AG10803 (cell line): ENCODE results near the gene AK5.
"Not testable (repeated sequence)": the region's sequence is repeated elsewhere in the genome, so short reads cannot be mapped to it uniquely, and the experiment has no call there.

Experiments used
- DNase-seq: peaks from one replicate; pipeline ENCODE4 v3.0.0; 2010; ENCODE audit warnings: low read depth
- H3K4me3 ChIP-seq: 2 replicates; pipeline ENCODE4 v1.5.1; 2011; ENCODE audit warnings: mild to moderate bottlenecking, low read length, control low read depth
- TF ChIP-seq, protein P1 (sequence below): conservative IDR thresholded peaks from 2 replicates; pipeline ENCODE4 v1.5.1; 2011; ENCODE audit warnings: mild to moderate bottlenecking, low read length, control low read depth, inconsistent platforms

The AK5 gene

DNA sequence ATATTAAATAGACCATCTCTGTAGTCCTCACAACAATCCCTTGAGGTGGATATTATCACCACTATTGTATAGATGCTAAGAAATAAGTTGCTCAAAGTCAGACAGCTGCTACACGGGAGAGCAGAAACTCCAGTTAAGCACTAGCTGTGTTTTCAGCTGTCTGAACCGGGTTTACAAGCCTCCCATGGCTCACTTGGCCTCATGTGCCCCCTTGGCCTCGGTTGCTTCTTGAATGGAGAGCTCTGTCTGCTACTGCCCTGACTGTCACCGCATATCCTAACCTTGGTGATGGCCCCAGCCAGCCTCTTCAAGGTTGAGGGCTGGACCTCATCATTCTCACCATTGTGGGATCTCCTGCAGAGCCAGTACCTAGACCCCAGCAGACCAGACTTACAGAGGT lies 123.4 kb downstream of the AK5 start:
- no peak overlapping the region for H3K4me3 ChIP-seq
- TF ChIP-seq, protein P1, sequence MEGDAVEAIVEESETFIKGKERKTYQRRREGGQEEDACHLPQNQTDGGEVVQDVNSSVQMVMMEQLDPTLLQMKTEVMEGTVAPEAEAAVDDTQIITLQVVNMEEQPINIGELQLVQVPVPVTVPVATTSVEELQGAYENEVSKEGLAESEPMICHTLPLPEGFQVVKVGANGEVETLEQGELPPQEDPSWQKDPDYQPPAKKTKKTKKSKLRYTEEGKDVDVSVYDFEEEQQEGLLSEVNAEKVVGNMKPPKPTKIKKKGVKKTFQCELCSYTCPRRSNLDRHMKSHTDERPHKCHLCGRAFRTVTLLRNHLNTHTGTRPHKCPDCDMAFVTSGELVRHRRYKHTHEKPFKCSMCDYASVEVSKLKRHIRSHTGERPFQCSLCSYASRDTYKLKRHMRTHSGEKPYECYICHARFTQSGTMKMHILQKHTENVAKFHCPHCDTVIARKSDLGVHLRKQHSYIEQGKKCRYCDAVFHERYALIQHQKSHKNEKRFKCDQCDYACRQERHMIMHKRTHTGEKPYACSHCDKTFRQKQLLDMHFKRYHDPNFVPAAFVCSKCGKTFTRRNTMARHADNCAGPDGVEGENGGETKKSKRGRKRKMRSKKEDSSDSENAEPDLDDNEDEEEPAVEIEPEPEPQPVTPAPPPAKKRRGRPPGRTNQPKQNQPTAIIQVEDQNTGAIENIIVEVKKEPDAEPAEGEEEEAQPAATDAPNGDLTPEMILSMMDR: no peak
- DNase-seq: no peak

DNA sequence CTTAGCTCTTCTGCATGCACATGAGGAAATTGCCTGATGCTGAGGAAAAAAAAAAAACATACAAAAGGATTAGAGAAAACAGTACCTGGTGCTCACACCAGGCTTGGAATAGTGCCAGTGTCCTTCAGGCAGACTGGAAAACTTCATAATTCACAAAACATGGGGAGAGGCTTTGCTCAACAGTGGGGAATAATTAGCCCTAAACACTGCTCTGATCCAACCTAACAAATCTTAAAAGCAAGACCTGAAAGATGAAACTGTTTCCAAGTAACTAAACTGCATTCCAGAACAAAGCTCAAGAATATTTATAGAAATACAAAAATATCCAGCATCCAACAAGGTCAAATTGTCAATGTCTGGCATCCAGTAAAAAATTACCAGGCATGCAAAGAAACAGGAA lies 124.8 kb downstream of the AK5 start:
- TF ChIP-seq, protein P1: no peak
- peak; percentile 44 for DNase-seq
- H3K4me3 ChIP-seq: no peak overlapping the region

DNA sequence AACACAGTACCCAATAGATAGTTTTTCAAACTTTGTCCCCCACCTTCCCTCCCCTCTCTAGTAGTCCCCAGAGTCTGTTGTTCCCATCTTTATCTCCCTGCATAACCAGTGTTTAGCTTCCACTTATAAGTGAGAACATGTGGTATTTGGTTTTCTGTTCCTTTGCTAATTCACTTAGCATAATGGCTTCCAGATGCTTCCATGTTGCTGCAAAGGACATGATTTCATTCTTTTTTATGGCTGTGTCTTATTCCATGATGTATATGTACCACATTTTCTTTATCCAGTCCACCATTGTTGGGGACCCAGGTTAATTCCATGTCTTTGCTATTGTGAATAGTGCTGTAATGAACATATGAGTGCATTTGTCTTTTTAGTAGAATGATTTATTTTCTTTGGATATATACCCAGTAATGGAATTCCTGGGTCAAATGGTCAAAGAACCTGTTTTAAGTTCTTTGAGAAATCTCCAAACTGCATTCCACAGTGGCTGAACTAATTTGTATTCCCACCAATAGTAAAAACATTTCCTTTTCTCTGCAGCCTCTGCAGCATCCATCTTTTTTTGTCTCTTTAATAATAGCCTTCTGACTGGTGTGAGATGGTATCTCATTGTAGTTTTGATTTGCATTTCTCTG lies 126.0 kb downstream of the AK5 start:
- H3K4me3 ChIP-seq: no peak overlapping the region
- TF ChIP-seq, protein P1: no peak
- peak; percentile 78 for DNase-seq

DNA sequence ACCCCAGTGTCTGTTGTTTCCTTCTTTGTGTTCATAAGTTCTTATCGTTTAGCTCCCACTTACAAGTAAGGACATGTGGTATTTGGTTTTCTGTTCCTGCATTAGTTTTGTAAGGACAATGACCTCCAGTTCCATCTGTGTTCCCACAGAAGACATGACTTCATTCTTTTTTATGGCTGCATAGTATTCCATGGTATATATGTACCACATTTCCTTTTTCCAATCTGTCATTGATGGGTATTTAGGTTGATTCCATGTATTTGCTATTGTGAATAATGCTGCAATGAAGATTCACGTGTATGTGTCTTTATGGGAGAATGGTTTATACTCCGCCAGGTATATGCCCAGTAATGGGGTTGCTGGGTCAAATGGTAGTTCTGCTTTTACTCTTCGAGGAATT lies 127.1 kb downstream of the AK5 start:
- not testable (repeated sequence) for DNase-seq, H3K4me3 ChIP-seq

DNA sequence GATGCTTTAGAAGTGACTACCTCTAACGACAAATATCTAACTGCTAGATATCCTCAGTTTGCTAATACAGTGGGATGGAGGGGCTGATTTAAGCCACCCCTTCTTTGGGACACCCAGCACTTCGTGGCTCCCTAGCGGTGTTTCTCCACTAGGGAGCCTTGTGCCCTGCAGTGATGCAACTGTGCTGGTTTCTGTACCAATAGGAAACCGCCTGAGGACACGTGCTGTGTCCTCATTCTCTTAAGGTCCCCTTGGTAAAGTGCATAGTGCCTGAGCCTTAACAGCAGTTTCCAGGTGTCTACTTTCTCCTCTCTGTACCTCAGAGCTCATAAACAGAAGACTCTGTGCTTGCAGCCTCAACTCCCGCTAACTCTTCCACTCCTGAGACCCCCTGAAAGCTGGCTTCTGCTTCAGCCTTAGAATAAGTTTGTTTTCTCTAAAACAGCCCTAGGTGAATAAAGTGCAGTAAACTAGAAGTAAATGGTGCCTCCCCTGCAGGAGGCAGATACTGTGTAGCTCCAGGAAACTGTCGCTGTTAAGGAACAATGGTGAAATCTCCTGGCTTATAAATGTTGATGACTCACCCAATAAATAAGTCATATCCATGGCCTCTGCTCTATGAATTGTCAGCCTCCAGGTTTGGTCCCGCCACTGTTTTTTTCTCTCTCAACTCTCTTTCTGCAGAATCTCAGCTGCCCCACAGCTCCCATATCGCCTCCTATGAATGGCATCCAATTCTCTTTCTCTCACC lies 130.4 kb downstream of the AK5 start:
- TF ChIP-seq, protein P1: no peak
- DNase-seq: peak; percentile 29
- no peak overlapping the region for H3K4me3 ChIP-seq

DNA sequence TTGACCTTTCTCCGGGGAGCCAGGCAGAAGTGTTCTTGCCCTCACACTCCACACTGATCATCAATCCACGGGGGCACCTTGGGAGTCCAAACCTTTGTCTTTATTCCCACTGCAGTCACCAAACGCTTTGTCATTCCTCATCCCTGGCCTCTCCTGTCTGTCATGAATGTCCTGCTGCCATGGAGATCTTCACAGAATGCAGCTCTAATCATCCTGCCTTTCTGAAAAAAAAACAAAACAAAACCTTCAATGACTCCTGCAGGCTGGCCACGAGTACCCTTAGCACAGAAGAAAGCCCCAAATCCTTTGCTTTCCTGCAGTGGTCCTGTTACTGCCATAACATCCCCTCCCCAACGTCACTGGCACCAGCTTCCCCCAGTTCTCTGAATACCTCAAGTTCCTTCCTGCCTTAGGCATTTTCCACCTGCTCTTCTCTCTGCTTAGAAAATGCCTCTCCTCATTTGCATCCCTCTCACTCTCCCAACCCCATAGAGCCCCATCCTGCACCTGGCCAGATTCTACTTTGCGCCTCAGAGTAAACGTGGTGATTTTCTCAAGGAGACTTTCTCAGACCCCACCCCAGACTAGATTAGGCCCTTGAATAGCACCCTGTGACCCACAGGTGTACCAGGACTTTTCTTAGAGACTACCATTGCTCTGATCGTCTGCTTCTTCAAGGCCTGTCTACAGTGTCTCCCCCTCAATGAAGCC lies 131.2 kb downstream of the AK5 start:
- DNase-seq: no peak
- TF ChIP-seq, protein P1: no peak
- H3K4me3 ChIP-seq: no peak overlapping the region

DNA sequence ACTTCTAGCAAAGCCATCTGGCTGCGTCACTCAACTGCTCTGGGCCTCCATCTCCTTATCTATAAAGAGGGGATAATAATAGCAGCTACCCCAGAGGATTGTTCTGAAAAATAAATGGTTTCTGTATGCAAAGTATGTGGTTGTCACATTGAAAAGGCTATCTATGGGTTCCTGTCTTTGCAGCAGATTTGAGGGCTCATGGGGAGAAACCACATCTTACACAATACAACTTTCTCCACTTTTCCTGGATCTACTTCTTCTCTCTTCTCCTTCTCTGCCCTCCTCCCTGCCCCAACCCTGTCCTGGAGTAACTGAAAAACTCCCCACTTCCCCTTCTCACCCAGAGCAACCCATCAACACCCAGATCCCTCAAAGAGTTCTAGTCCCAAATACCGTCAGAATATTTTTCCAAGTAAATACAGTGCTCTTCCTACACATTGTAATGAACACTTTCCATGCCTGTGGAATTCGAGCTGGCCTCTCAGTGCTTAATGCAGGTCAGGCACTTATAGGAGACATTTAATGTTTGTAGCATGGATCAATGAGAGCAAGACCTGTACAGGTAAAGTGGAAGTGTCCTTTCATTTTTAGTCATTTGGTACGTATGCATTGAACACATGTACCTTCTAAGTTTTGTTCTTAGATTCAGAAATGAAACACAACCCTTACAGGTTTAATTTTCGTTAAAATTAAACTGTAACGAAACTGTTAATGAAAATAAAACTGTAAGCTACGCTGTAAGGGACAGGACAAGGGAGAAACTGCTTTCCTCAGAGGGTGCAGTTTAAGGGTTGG lies 131.9 kb downstream of the AK5 start:
- TF ChIP-seq, protein P1: no peak
- DNase-seq: no peak
- no peak overlapping the region for H3K4me3 ChIP-seq
